Measurements from ENCODE around the gene COPS6.

The COPS6 gene

DNA sequence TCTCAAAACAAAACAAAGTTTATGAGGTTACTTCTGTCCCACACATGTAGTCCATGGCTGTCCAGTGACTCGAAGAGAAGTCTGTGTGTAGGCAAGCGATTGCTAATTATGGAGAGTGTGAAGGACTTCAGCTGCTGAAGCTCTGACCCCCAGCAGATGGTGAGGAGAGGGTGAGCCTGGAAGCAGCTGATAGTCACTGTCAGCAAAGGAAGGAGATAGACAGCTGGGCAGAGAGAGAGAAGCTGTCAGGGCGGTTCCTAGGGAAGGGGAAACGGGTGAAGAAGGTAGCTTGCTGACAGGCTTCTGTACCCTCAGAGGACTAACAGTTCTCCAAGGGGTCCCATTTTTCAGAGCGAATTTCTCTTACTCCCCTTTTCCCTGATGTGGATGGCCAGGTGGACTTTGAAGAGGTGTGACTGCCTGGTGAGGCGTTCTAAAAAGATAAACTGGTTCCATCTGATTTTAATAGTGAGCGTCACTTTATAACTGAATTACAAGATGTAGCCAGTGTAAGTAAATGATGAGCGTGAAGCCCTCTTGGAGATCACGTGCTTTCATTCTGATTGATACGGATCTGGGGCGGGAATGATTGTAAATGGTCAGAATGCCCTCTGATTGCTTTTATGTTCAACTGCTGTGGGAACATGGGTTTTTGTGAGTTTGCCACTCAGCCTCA, 27.1 kb upstream of the COPS6 start:
- TF ChIP-seq POLR2AphosphoS5 (IDR thresholded peaks at IDR 0.05; ENCODE audit: low read depth, low read length) (no peak), SIN3A (IDR thresholded peaks at IDR 0.05; ENCODE audit: borderline replicate concordance, insufficient read depth, low read length) (no peak), TAF1 (IDR thresholded peaks at IDR 0.05; ENCODE audit: borderline replicate concordance, insufficient read depth, low read length) (no peak), FOXP2 (optimal IDR thresholded peaks at IDR 0.05; ENCODE audit: borderline replicate concordance, extremely low read depth, extremely low read length, insufficient read depth) (no peak)
- TF ChIP-seq, protein P1, sequence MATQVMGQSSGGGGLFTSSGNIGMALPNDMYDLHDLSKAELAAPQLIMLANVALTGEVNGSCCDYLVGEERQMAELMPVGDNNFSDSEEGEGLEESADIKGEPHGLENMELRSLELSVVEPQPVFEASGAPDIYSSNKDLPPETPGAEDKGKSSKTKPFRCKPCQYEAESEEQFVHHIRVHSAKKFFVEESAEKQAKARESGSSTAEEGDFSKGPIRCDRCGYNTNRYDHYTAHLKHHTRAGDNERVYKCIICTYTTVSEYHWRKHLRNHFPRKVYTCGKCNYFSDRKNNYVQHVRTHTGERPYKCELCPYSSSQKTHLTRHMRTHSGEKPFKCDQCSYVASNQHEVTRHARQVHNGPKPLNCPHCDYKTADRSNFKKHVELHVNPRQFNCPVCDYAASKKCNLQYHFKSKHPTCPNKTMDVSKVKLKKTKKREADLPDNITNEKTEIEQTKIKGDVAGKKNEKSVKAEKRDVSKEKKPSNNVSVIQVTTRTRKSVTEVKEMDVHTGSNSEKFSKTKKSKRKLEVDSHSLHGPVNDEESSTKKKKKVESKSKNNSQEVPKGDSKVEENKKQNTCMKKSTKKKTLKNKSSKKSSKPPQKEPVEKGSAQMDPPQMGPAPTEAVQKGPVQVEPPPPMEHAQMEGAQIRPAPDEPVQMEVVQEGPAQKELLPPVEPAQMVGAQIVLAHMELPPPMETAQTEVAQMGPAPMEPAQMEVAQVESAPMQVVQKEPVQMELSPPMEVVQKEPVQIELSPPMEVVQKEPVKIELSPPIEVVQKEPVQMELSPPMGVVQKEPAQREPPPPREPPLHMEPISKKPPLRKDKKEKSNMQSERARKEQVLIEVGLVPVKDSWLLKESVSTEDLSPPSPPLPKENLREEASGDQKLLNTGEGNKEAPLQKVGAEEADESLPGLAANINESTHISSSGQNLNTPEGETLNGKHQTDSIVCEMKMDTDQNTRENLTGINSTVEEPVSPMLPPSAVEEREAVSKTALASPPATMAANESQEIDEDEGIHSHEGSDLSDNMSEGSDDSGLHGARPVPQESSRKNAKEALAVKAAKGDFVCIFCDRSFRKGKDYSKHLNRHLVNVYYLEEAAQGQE (IDR thresholded peaks at IDR 0.05; ENCODE audit: insufficient read depth in 1 of 2, low read depth in 2 of 2, low read length in 2 of 2): no peak

- TF ChIP-seq POLR2AphosphoS5 (IDR thresholded peaks at IDR 0.05; ENCODE audit: low read depth, low read length) (no peak), FOXP2 (optimal IDR thresholded peaks at IDR 0.05; ENCODE audit: borderline replicate concordance, extremely low read depth, extremely low read length, insufficient read depth) (no peak), TAF1 (IDR thresholded peaks at IDR 0.05; ENCODE audit: borderline replicate concordance, insufficient read depth, low read length) (no peak), SIN3A (IDR thresholded peaks at IDR 0.05; ENCODE audit: borderline replicate concordance, insufficient read depth, low read length) (no peak)
- TF ChIP-seq, protein P1 (IDR thresholded peaks at IDR 0.05; ENCODE audit: insufficient read depth in 1 of 2, low read depth in 2 of 2, low read length in 2 of 2): no peak
Observed at GRCh38 chr7:100063376-100063775, 25.4 kb upstream of the COPS6 start.

GRCh38 chr7:100064162-100064561, 24.6 kb upstream of the COPS6 start:
- TF ChIP-seq TAF1 (IDR thresholded peaks at IDR 0.05; ENCODE audit: borderline replicate concordance, insufficient read depth, low read length): no peak
- no peak for TF ChIP-seq SIN3A (IDR thresholded peaks at IDR 0.05; ENCODE audit: borderline replicate concordance, insufficient read depth, low read length)
- TF ChIP-seq, protein P1 (IDR thresholded peaks at IDR 0.05; ENCODE audit: insufficient read depth in 1 of 2, low read depth in 2 of 2, low read length in 2 of 2): no peak
- TF ChIP-seq POLR2AphosphoS5 (IDR thresholded peaks at IDR 0.05; ENCODE audit: low read depth, low read length): no peak
- TF ChIP-seq FOXP2 (optimal IDR thresholded peaks at IDR 0.05; ENCODE audit: borderline replicate concordance, extremely low read depth, extremely low read length, insufficient read depth): no peak

DNA sequence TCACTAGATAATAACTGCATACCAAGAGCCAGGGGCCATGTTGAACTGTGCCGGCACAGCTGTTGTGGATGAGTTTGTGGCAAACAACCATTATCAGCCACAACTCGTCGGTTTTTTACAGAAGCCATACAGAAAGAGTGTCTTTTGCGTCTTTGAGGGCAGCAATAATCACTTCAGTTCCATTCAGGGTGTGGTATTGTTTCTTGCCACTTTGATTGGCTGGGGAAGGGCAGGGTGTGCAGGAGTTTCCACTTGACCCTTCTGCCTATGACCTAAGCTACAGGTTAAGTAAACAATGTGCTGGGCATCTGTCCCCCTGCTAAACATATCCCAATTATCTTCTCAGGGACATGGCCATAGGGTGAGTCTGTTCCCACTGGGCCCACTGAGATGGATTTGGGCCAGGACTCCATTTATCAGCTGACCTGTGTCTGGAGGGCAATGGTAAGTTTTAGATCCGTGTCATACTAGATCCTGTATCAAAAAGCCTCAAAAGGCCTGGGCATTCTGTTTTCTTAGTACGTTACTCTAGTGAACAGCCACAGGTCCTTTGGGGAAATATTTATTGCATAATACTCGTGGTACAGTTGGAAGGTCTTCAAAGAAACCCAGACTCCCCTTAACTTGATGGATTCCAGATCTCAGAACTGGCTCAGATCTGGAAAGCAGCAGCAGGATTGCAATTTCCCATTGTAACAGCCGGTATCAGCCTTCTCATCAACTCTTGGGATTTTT, 23.1 kb upstream of the COPS6 start:
- TF ChIP-seq, protein P1 (IDR thresholded peaks at IDR 0.05; ENCODE audit: insufficient read depth in 1 of 2, low read depth in 2 of 2, low read length in 2 of 2): no peak
- TF ChIP-seq SIN3A (IDR thresholded peaks at IDR 0.05; ENCODE audit: borderline replicate concordance, insufficient read depth, low read length) (no peak), TAF1 (IDR thresholded peaks at IDR 0.05; ENCODE audit: borderline replicate concordance, insufficient read depth, low read length) (no peak), FOXP2 (optimal IDR thresholded peaks at IDR 0.05; ENCODE audit: borderline replicate concordance, extremely low read depth, extremely low read length, insufficient read depth) (no peak), POLR2AphosphoS5 (IDR thresholded peaks at IDR 0.05; ENCODE audit: low read depth, low read length) (no peak)

All from PFSK-1 (cell line).